HG03558 (cell line): ENCODE measurements around the gene PYGB.
"Not testable (repeated sequence)": the region's sequence is repeated elsewhere in the genome, so short reads cannot be mapped to it uniquely, and the experiment has no call there.

Experiments used
- ATAC-seq: cut with Tn5 transposase; IDR thresholded peaks from one replicate; pipeline ENCODE4 v1.9.1; 2021; ENCODE audit warnings: moderate number of reproducible peaks; ENCODE audit not compliant: unreplicated experiment; ENCODE audit errors: extremely low read depth

Gene PYGB

DNA sequence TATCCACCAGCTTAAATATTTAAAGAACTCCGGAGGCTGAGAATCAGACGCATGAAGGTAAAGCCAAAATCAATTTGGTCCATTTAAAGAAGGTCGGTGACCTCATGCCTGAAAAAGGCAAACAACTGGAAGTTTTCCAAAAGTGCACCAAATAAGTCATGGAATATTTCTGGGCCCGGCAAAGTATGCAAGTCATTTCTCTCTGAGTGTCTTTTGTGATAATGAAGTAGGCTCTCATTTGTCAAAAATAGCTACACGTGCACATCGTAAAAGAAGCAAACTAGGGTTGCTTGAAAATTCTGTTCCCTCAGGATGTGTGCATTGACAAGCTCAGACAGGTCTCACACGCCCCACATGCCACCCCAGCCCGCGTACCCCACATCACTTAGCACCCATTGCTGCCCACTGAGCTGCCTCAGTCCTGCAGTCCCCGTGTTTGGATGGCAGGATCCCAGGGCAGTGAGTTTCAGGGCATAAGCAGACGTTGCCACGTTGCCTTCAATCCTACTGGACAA lies 20.5 kb upstream of the PYGB start:
- ATAC-seq, result no peak

DNA sequence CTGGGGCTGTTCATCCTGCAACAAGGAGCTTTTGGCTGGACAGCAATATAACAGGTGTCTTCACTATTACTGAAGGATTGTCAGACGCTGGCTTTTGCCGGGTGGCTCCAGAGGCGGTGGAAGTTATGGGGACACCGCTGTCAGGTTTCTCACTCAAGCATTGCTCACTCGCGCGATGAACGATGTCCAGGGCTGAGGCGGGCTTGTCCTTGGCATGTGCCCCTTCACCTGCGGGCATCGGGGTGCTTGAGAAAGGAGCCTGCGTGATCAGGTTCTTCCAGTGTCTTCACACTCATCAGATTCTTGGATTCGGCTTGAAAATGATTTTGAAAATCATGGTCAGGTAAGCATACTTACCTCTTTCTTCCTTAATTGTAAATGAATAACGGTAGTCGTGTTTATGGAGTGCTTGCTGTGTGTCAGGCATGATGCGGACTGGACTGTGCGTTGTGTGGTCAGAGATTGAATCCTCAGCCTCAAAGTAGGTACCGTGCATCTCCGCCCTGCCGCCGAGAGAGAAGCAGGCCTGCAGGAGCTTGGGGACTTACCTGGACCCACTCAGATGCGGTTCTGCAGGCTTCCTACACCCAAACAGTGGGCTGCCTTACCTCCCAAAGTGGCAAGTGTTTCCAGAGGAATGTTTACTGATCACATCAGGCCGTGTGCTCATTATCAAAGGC lies 18.3 kb upstream of the PYGB start:
- no peak for ATAC-seq

DNA sequence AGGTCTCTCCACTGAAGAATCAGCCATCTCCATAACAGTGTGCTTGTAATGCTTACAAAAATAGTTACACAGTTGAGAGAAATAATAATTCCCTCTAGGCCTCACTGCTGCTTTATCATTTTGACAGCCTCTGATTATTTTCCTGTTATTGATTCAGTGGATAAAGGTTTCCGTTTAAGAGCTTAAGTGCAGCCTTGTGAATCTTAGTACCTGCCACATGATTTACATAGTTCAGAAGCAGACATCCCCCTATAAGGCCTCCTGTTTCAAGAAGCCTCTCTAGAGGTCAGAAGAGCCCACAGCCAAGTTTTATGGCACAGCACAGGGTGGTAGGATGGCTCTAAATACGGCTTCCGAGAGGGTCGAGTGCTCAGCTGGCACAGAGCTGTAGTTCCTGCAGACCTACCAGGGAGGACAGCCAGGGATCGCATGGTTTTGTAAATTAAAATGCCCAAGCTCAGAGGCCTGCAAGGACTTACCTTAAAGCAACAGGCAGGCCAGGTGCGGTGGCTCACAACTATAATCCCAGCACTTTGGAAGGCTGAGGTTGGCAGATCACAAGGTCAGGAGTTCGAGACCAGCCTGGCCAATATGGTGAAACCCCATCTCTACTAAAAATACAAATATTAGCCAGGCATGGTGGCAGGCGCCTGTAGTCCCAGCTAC lies 17.6 kb upstream of the PYGB start:
- ATAC-seq, result peak; percentile 95

DNA sequence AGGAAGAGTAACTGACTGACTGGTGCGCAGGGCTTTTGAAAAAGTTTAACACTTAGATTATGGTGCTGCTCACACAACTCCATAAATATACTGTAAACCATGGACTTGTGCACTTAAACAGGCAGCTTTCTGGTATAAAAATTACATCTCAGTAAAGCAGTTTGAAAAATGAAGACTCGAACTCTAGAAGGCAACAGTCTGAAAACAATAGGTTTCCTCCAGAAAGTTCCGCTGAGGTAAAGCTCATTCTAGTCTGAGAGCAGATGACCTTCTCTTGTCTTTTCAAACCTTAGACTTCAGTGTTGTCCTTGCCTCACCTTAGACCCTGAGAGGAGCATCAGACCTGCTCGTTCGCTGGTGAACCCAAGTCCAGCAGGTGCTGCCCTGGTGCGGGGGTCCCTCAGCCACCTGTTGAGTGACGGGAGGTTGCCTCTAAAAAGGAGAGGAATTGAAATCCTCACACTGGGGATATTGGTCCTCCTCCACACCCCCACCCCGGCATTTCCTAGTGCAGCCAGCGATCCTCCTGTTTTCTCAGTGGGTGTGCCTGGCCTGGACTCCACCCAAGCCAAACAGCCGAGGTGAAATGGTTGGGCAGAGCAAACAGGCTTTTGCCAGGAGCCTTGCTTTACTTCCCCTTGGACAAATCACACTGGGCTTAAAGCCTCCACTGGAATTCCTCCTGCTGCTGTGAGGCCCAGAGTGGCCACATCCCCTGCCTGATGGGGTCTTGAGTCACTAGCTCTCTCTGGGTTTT lies 14.7 kb upstream of the PYGB start:
- ATAC-seq, result no peak

DNA sequence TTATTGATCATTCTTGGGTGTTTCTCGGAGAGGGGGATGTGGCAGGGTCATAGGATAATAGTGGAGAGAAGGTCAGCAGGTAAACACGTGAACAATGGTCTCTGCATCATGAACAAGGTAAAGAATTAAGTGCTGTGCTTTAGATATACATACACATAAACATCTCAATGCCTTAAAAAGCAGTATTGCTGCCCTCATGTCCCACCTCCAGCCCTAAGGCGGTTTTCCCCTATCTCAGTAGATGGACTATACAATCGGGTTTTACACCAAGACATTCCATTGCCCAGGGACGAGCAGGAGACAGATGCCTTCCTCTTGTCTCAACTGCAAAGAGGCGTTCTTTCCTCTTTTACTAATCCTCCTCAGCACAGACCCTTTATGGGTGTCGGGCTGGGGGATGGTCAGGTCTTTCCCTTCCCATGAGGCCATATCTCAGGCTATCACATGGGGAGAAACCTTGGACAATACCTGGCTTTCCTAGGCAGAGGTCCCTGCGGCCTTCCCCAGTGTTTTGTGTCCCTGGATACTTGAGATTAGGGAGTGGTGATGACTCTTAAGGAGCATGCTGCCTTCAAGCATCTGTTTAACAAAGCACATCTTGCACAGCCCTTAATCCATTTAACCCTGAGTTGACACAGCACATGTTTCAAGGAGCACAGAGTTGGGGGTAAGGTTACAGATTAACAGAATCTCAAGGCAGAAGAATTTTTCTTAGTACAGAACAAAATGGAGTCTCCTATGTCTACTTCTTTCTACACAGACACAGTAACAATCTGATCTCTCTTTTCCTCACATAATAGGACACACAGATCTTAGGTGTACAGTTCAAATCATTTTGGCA lies 13.7 kb upstream of the PYGB start:
- ATAC-seq, result not testable (repeated sequence)

DNA sequence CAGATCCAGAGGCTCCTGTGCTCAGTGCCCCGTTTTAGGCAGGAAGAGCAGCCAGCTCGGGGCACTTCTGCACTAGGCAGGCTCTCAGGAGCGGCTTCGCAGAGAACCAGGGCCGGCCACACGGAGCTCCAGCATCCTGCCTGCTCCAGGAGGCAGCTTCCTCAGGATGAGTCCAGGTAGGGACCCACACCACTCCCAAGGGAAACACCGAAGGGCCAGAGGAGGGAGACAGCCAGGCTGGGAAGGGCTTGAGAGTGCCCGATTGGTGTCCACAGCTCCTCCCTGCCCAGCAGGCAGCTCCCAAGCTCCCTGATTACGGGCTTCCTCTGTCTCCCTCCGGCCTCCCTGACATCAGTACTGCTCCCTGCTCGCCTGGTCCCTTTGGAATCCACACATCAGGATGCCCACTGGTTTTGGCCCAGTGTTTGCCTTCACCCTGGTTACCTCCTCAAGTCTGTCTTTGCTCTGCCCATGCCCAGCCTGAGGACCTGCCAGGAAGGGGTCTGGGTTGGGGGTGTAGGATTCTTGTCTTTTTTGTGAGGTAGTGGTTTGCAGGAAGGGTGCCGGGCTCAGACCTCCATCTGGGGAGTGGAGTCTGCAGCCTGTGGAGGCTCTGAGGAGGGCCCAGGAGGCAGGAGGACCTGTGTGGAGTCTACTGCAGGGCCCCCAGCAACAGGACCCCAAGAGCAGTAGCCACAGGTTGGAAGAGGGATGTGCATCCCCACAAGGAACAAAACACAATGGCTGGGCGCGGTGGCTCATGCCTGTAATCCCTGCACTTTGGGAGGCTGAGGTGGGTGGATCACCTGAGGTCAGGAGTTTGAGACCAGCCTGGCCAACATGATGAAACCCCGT lies 11.2 kb upstream of the PYGB start:
- ATAC-seq, result no peak

DNA sequence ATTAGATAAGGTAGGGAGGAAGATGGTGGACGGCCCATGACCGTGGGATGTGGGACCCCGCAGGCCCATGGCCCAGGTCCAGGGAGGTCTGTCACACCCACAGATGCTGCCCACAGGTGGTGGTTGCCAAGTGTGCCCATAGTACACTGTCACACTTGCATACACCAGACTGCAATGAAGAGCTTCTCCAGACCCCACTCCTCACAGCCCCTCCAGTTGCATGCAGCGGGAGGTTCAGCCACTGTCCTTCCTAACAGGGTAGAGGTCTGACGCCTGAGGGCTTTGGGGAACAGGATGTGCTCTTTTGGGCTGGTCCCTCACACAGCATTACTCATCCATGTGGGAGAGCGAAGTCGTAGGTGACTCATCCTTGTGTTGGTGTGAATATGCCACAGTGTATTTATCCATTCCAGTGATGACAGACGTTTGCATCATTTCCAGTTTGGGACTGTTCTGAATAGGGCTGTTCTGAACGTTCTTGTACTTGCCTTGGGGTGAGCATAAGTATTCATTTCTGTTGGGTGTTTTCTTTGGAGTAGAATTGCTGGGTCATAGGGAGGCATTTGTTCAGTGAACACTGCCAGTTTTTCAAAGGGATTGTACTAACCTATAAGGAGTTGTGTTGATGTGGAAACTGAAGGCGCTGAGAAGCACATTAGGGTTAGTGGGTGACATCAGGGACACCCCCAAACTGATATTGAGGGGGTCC lies 10.1 kb upstream of the PYGB start:
- no peak for ATAC-seq

DNA sequence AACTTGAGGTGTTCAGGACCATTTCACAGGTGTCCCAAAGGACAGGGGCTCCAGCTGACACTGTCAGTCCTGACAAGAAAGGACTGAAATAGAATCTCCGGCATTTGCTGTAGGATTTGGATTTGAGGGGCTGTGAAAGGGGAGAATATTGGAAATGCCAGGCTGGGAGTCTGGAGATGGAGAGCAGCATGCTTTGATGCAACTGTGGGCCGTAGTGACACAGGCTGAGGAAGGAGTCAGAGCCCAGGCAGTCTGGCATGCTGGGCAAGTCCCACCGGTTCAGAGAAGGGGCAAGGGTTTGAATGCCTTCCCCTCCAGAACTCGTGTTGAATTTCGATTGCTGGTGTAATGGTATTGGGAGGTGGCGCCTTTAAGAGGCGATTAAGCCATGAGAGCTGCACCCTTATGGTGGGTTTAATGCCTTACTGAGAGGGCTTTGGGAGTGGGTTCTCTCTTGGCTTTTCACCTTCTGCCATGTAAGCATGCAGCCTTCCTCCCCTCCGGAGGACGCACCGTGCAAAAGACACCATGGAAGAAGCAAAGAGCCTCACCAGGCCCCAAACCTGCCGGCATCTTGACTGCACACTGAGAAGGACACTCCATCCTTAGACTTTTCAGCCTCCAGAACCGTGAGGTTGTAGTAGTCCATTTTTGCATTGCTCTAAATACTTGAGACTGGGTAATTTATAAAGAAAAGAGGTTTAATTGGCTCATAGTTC lies 9.4 kb upstream of the PYGB start:
- no peak for ATAC-seq

DNA sequence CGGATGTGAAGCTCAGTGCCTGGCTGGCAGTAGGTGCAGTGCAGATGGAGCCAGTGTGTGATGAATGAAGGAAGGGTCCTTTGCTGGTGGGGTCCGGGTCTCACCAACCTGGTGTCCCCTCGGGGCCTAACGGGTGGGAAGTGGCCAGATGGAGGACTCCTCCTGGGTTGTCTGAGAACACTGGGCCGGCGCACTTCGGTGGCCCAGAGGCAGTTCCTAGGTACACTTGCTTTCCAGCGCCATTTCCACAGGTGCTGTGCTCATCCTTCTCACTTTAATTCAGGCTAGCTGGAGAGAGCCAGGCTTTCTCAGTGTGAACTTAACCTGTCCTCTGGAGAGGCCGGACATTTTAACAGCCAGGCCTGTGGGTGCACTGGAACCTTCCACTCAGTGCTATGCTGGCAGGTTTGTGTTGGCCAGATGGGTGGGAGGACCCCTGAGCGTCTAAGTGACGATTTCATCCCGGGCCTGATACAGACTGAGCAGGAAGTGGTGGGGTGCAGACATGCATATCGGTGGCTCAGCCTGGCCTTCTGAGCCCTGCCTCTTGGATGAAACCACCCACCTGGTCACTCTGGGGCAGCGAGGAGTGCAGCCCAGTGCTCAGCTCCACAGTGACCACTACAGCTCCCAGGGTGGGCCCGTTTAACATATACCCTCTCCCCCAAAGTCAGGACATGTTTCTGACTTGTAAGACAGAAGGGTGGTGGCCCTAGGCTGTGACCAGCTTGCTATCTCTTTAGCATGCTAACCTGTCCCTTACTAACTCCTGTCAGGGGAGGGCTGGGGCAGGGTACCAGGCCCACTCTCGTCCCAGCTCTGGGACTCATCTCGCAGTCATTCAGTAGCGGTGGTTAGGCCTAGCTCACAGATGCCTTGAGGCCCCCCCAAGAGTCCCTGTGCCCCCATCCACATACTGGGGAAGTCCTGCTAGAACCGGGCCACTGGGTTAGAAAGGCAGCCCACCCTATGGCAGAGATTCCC lies 8.2 kb upstream of the PYGB start:
- no peak for ATAC-seq

DNA sequence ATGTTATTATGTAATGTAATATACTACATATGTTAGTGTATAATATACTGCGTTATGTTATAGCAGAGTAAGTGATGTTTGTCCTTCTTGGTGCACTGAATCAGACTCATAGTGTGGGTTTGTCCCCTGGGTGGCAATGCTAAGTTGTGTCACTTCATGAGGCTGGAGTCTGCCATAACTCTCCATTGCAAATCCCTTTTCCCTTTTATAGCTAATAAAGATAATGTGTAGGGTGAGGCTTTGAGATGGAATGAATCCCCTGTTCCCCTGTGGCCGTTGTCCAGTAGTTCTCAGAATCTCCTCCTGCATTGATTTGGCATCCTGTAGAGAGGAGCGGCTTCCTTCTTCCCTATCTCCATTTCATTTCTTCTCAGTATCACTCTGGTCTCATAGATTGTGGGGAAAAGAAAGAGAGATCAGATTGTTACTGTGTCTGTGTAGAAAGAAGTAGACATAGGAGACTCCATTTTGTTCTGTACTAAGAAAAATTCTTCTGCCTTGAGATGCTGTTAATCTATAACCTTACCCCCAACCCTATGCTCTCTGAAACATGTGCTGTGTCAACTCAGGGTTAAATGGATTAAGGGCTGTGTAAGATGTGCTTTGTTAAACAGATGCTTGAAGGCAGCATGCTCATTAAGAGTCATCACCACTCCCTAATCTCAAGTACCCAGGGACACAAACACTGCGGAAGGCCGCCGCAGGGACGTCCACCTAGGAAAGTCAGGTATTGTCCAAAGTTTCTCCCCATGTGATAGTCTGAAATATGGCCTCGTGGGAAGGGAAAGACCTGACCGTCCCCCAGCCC lies 6.8 kb upstream of the PYGB start:
- ATAC-seq, result not testable (repeated sequence)

DNA sequence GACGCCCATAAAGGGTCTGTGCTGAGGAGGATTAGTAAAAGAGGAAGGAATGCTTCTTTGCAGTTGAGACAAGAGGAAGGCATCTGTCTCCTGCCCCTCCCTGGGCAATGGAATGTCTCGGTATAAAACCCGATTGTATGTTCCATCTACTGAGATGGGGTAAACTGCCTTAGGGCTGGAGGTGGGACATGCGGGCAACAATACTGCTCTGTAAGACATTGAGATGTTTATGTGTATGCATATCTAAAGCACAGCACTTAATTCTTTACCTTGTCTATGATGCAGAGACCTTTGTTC lies 6.3 kb upstream of the PYGB start:
- not testable (repeated sequence) for ATAC-seq

DNA sequence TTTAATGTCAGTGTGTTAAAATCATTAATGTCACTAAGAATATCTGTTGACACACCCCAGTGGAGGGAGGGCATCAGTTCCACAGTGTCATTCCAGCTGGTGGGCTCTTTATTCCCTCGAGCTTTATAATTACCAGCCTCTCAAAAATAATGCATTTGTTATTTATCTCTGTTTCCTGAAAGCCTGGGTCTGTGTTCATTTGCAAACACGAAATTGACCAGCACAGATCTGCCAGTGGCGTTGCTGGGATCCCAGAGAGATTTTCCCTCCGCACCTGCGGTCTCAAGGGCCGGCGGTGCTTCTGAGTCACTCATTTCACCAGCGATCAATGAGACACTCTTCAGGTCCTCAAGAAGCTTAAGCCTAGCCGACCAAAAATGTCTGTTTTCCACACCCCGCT lies 5.7 kb upstream of the PYGB start:
- ATAC-seq, result no peak

DNA sequence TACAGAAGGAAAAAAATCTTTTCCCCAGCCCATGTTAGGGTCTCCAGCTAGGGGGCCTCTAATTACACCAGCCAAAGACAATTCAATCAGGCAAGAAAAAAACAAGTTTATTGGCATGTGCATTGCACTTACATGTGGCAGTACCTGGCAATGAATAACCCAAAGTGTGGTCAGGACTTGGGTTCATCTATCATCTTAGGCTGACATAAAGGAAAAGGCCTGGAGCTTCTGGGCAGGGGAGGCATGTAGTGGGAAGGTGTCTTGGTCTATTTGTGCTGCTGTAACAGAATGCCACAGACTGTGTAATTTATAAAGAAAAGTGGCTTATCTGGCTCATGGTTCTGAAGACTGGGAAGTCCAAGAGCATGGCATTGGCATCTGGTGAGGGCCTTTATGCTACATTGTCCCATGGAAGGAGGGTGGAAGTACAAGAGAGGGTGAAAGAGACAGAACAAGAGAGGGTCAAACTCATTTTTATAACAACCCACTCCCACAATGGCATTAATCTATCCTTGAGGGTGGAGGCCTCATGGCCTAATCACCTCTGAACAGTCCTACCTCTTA lies 4.4 kb upstream of the PYGB start:
- ATAC-seq, result no peak

DNA sequence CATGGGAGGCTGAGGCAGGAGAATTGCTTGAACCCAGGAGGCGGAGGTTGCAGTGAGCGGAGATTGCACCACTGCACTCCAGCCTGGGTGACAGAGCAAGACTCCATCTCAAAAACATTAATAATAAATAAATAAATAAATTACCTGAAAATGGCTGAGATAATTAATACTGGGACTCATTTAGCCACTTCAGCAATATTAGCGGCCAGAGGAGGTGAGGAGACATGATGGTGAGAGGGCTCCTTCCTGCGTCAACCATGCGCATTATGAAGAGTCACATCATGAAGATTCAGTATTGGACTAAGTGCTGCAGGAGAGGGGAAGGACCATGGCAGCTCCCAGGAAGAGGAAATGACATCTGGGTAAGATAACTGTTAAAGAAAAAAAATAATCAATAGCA lies 2.9 kb upstream of the PYGB start:
- ATAC-seq, result no peak

DNA sequence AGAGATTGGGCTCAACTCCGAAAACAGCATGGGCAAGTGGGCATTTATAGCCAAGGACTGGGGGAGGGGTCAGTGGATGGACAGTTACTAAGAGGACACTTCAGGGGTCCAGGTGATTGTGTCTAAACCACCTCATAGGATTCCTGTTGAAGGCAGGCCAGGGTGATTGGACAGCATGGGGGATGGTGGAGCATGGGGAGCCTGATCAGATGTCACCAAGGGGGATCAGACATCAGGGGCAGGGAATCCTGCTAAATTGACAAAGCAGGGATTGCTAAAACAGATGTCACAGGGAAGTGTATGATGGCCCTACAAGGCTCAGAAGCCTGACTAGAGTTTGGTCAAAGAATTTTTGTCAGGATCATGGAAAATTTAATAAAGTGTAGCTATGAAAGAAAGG lies 2.4 kb upstream of the PYGB start:
- no peak for ATAC-seq
